DND-41 (cell line): ENCODE results near the gene NPC1.

Experiments
- EZH2 ChIP-seq: IDR thresholded peaks from 3 replicates; pipeline ENCODE4 v1.6.1; 2012; ENCODE audit warnings: borderline replicate concordance, low read depth, mild to moderate bottlenecking, moderate library complexity, low read length, inconsistent platforms; ENCODE audit not compliant: severe bottlenecking
- TF ChIP-seq, protein P1 (sequence below): IDR thresholded peaks from 2 replicates; pipeline ENCODE4 v1.5.1; 2012; ENCODE audit warnings: borderline replicate concordance, low read length, moderate library complexity, mild to moderate bottlenecking; ENCODE audit not compliant: poor library complexity, severe bottlenecking; ENCODE audit errors: extremely low read depth

DNA sequence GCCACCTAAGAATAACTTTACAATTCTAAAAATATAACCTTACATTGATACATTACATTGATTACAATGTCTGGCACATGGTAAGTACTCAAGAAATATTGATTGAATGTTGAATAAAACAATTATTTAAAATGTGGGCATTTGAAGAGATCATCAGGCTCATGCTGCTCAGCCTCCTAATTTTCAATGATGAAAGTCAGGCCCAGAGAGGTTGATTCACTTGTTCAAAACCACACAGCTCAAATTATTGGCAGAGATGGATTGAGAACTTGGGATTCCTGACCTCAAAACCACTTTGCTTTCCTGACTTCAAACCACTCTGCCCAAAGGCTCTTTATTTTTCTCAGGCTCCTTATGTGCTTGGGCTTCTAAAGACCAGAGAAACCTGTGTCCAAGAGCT, 41.7 kb upstream of the NPC1 start:
- TF ChIP-seq, protein P1, sequence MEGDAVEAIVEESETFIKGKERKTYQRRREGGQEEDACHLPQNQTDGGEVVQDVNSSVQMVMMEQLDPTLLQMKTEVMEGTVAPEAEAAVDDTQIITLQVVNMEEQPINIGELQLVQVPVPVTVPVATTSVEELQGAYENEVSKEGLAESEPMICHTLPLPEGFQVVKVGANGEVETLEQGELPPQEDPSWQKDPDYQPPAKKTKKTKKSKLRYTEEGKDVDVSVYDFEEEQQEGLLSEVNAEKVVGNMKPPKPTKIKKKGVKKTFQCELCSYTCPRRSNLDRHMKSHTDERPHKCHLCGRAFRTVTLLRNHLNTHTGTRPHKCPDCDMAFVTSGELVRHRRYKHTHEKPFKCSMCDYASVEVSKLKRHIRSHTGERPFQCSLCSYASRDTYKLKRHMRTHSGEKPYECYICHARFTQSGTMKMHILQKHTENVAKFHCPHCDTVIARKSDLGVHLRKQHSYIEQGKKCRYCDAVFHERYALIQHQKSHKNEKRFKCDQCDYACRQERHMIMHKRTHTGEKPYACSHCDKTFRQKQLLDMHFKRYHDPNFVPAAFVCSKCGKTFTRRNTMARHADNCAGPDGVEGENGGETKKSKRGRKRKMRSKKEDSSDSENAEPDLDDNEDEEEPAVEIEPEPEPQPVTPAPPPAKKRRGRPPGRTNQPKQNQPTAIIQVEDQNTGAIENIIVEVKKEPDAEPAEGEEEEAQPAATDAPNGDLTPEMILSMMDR, result no peak
- no peak for TF ChIP-seq EZH2
